Measurements from ENCODE around the gene FAM47C.
"Not testable (repeated sequence)": the region's sequence is repeated elsewhere in the genome, so short reads cannot be mapped to it uniquely, and the experiment has no call there.

Gene FAM47C

DNA sequence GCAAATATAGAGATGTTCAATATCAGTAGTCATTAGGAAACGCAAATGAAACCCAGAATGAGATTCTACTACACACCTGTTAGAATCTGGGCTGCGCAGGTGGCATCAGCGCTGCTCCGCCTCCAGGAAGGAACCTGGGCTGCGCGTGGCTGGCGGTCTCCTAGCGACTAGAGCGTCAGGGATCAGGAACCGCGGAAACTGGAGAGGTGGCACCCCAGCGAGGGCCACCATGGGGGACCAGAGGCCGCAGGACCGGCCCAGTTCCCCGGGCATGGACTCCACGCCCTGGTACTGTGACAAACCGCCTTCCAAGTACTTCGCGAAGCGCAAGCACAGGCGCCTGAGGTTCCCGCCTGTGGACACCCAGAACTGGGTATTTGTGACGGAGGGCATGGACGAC is at the start of gene FAM47C:
FAM47C (plus strand) TSS at position 185 of the 400 bp plus-strand sequence; CDS start at position 230, 45 bp downstream.
- H3K27ac ChIP-seq; intact Hi-C loops (cut with DNase I; ENCODE audit: low total_unique reads); H3K4me1 ChIP-seq; H3K4me3 ChIP-seq; H3K36me3 ChIP-seq; DNase-seq; H3K27me3 ChIP-seq; H3K9me3 ChIP-seq: not testable (repeated sequence)

DNA sequence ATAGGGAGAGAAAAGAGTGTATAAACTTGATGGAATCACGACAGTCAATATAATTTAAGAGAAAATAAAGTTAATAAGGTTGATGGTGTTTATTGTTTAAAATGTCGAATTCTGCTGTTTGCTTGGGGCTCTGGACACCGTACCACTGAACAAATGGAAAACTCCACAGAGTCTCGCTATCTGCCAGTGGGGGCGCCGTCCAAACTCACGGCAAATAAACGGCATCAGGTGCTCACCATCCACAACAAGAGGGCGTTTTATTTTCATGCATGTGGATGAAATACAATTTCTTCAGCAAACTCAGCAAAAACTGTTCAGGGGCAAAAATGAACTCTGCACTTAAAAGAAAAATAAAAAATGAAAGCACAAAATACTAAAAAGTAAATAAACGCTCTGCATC is 46.6 kb upstream of the FAM47C start:
- Histone ChIP-seq H3K27me3 (peaks cover 0 to 8% of the 10 kb centered on the region in 2 donors), H3K4me1 (peaks cover 0 to 9% (median 6%) of the 10 kb centered on the region in 4 donors), H3K9me3 (no peaks in the 10 kb centered on the region), H3K27ac (no peak overlapping the region), H3K36me3 (no peaks in the 10 kb centered on the region), H3K4me3 (no peak overlapping the region)
- TF ChIP-seq, protein P1, sequence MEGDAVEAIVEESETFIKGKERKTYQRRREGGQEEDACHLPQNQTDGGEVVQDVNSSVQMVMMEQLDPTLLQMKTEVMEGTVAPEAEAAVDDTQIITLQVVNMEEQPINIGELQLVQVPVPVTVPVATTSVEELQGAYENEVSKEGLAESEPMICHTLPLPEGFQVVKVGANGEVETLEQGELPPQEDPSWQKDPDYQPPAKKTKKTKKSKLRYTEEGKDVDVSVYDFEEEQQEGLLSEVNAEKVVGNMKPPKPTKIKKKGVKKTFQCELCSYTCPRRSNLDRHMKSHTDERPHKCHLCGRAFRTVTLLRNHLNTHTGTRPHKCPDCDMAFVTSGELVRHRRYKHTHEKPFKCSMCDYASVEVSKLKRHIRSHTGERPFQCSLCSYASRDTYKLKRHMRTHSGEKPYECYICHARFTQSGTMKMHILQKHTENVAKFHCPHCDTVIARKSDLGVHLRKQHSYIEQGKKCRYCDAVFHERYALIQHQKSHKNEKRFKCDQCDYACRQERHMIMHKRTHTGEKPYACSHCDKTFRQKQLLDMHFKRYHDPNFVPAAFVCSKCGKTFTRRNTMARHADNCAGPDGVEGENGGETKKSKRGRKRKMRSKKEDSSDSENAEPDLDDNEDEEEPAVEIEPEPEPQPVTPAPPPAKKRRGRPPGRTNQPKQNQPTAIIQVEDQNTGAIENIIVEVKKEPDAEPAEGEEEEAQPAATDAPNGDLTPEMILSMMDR (IDR thresholded peaks at IDR 0.05) = no peak
- intact Hi-C loops (cut with DNase I; ENCODE audit: low total_unique reads) = no loop called here
- DNase-seq = no peak

- DNase-seq = no peak
- no peak overlapping the region for H3K4me3 ChIP-seq
- H3K36me3 ChIP-seq = no peaks in the 10 kb centered on the region
Measured at GRCh38 chrX:36963069-36963808, 44.9 kb upstream of the FAM47C start.

DNA sequence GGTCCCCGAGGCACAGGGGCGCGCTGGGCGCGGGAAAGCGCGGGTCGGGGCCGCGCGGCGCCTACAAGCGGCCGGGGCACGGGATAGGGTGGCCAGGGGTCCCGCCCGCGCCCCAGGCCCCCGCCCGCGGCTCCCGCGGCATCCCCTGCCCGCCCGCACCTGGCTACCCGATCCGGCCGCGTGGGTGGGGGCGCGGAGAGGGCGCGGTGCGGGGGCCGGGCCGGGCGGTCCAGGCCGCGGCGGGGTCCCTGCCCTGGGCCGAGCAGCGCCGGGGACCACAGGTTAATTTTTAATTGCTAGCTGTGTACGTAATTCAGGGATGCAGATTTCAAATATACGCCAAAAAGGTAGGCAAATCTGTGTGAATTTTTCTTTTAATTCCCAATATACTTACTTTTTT is 44.3 kb upstream of the FAM47C start:
- H3K9me3 ChIP-seq = no peaks in the 10 kb centered on the region
- H3K36me3 ChIP-seq = no peaks in the 10 kb centered on the region
- no peak for DNase-seq
- no peaks in the 10 kb centered on the region for H3K27me3 ChIP-seq
- no peaks in the 10 kb centered on the region for H3K4me1 ChIP-seq
- no peak overlapping the region for H3K27ac ChIP-seq
- no peak overlapping the region for H3K4me3 ChIP-seq
- intact Hi-C loops (cut with DNase I; ENCODE audit: low total_unique reads) = no loop called here
- TF ChIP-seq, protein P1 (IDR thresholded peaks at IDR 0.05) = no peak

More at GRCh38 chrX:36963069-36963808, 44.9 kb upstream of the FAM47C start:
- Histone ChIP-seq H3K27ac (no peak overlapping the region), H3K4me1 (no peaks in the 10 kb centered on the region), H3K27me3 (no peaks in the 10 kb centered on the region), H3K9me3 (no peaks in the 10 kb centered on the region)
- TF ChIP-seq, protein P1 (IDR thresholded peaks at IDR 0.05) = no peak
- intact Hi-C loops (cut with DNase I; ENCODE audit: low total_unique reads) = no loop called here

DNA sequence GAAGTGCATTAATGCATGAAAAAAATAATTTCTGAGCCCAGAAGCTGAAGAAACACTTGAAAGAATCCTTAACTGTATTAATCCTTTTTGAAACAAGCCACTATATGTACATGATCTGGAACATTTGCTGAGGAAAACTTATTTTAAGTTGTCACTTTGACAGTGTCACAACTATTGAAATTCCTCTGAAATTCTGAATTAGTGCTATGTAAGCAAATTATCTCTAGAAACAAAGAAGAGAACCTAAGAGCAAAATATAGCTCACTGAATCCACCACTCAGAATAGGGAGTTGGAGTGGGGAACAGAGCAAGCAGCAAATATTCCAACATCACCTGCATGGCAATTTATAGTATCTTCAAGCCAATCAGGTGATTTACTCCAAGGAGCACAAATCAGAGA is 34.6 kb upstream of the FAM47C start:
- Histone ChIP-seq H3K27me3 (no peaks in the 10 kb centered on the region), H3K27ac (no peak overlapping the region), H3K9me3 (no peaks in the 10 kb centered on the region), H3K4me3 (no peak overlapping the region), H3K4me1 (no peaks in the 10 kb centered on the region), H3K36me3 (no peaks in the 10 kb centered on the region)
- intact Hi-C loops (cut with DNase I; ENCODE audit: low total_unique reads) = no loop called here
- DNase-seq = no peak
- TF ChIP-seq, protein P1 (IDR thresholded peaks at IDR 0.05) = no peak

DNA sequence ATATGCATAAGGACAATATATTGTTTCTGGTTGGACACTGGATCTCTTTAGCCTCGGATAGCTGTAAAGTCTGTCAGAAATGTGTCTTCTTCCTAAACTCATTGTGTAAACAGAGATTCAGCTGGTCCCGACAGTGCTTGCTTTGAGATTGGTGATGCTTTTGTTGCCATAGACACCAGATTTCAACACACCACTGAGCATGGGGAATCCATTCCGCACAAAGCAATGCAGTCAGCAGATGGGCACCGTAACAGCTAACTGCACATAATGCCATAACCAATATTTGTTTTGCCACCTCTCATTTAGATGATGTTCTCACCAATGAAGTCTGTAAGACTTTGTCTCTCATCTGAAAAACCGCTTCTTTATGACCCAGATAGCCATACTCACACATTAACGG is 33.3 kb upstream of the FAM47C start:
- Histone ChIP-seq H3K27me3 (no peaks in the 10 kb centered on the region), H3K9me3 (no peaks in the 10 kb centered on the region), H3K36me3 (no peaks in the 10 kb centered on the region), H3K27ac (no peak overlapping the region), H3K4me1 (no peaks in the 10 kb centered on the region), H3K4me3 (no peak overlapping the region)
- intact Hi-C loops (cut with DNase I; ENCODE audit: low total_unique reads) = no loop called here
- TF ChIP-seq, protein P1 (IDR thresholded peaks at IDR 0.05) = no peak
- DNase-seq = no peak

Measured in tibial artery (tissue), 4 donors.